ENCODE data around the gene BCAS4.

DNA sequence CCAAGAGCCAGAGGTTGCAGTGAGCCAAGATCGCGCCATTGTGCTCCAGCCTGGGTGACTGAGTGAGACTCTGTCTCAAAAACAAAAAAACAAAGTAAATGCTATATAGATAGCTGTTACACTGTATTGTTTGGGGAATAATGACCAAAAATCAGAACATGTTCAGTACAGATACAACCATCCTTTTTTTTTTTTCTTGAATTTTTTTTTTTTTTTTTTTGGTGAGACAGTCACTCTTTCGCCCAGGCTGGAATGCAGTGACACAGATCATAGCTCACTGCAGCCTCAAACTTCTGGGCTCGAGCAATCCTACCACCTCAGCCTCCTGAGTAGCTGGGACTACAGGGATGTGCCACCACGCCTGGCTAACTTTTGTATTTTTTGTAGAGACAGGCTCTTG is 63.7 kb downstream of the BCAS4 start:
- TF ChIP-seq, protein P1, sequence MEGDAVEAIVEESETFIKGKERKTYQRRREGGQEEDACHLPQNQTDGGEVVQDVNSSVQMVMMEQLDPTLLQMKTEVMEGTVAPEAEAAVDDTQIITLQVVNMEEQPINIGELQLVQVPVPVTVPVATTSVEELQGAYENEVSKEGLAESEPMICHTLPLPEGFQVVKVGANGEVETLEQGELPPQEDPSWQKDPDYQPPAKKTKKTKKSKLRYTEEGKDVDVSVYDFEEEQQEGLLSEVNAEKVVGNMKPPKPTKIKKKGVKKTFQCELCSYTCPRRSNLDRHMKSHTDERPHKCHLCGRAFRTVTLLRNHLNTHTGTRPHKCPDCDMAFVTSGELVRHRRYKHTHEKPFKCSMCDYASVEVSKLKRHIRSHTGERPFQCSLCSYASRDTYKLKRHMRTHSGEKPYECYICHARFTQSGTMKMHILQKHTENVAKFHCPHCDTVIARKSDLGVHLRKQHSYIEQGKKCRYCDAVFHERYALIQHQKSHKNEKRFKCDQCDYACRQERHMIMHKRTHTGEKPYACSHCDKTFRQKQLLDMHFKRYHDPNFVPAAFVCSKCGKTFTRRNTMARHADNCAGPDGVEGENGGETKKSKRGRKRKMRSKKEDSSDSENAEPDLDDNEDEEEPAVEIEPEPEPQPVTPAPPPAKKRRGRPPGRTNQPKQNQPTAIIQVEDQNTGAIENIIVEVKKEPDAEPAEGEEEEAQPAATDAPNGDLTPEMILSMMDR (IDR thresholded peaks at IDR 0.05), result no peak
- TF ChIP-seq POLR2A (IDR thresholded peaks at IDR 0.05), result no peak

All from prostate gland (tissue), 2 donors.